ENCODE measurements around the gene TNFRSF8.

TNFRSF8 gene

GRCh38 chr1:12021616-12022015, 41.5 kb upstream of the TNFRSF8 start:
- TF ChIP-seq CTCF (IDR thresholded peaks at IDR 0.05; ENCODE audit: borderline replicate concordance, control extremely low read depth, extremely low read depth, insufficient read depth, missing control alignments), result no peak
- in situ Hi-C loops (cut with MboI; ENCODE audit: low sequenced_read_pairs, unreplicated experiment), result no loop called here
- no peak for DNase-seq (ENCODE audit: low spot score)

- no peak for TF ChIP-seq CTCF (IDR thresholded peaks at IDR 0.05; ENCODE audit: borderline replicate concordance, control extremely low read depth, extremely low read depth, insufficient read depth, missing control alignments)
- in situ Hi-C loops (cut with MboI; ENCODE audit: low sequenced_read_pairs, unreplicated experiment), result no loop called here
- DNase-seq (ENCODE audit: low spot score), result no peak
Observed at GRCh38 chr1:12022036-12022435, 41.1 kb upstream of the TNFRSF8 start.

GRCh38 chr1:12026586-12026985, 36.5 kb upstream of the TNFRSF8 start:
- no peak for TF ChIP-seq CTCF (IDR thresholded peaks at IDR 0.05; ENCODE audit: borderline replicate concordance, control extremely low read depth, extremely low read depth, insufficient read depth, missing control alignments)
- no peak for DNase-seq (ENCODE audit: low spot score)
- in situ Hi-C loops (cut with MboI; ENCODE audit: low sequenced_read_pairs, unreplicated experiment), result no loop called here

GRCh38 chr1:12028248-12028647, 34.9 kb upstream of the TNFRSF8 start:
- DNase-seq (ENCODE audit: low spot score), result no peak
- in situ Hi-C loops (cut with MboI; ENCODE audit: low sequenced_read_pairs, unreplicated experiment), result no loop called here
- TF ChIP-seq CTCF (IDR thresholded peaks at IDR 0.05; ENCODE audit: borderline replicate concordance, control extremely low read depth, extremely low read depth, insufficient read depth, missing control alignments), result no peak

- no peak for DNase-seq (ENCODE audit: low spot score)
- TF ChIP-seq CTCF (IDR thresholded peaks at IDR 0.05; ENCODE audit: borderline replicate concordance, control extremely low read depth, extremely low read depth, insufficient read depth, missing control alignments), result no peak
- in situ Hi-C loops (cut with MboI; ENCODE audit: low sequenced_read_pairs, unreplicated experiment), result no loop called here
Observed at GRCh38 chr1:12028957-12029511, 34.1 kb upstream of the TNFRSF8 start.

DNA sequence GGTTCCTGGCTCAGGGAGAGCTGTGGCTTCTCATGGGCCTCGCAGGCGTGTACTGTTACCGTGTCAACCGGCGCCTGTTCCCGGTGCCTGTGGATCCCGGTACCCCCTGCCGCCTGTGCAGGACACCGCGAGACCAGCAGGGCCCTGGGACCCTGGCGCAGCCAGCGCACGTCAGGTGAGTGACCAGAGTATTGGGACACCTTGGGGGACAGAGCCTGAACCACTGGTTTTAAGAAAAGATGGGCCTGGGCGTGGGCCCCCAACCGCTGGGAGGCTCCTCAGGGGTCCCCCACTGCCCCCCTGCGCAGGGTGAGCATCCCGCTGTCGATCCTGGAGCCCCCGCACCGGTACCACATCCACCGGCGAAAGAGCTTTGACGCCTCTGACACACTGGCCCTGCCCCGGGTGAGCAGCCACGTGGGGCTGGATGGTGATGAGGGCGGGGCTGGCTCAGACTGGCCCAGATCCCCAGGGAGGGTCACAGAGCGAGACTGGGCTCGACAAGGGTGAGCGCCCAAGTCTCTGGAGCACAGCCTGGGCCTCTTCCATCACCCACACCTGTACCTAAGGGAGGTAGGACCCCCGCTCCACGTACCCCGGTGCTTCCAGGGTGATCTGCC, 33.3 kb upstream of the TNFRSF8 start:
- no peak for DNase-seq (ENCODE audit: low spot score)
- in situ Hi-C loops (cut with MboI; ENCODE audit: low sequenced_read_pairs, unreplicated experiment), result no loop called here

More for the DNA sequence above, 33.3 kb upstream of the TNFRSF8 start:
- TF ChIP-seq CTCF (IDR thresholded peaks at IDR 0.05; ENCODE audit: borderline replicate concordance, control extremely low read depth, extremely low read depth, insufficient read depth, missing control alignments), result no peak

Data from GM13976 (cell line).